Measurements from ENCODE around the gene BLOC1S3.

Gene BLOC1S3

DNA sequence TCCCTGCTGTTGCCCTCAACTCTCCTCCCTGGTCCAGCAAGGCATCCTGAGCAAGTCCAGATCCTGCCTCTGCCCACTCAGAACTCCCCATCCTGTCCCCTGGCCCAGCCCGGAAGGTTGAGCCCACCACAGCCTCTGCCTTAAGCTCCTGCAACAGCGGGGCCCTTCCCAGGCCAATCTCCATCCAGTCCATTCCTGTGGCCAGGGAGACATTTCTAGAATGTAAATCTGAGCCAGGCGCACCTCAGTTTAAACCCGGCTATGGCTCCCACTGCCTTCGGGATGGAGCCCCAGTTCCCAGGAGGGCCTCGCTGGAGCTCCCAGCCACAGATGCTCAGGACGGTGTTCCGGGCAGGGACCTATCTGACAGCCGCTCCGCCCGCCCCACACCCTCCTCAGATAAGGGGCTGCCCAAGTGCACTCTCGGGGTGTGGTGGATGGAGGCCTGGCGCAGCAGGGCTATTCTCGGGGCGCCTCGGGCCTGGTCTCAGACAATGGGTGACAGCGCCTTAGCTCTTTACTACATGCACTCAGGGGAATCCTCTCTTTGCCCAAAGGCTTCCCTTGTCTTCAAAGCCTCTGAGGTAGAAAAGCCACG lies 5.9 kb upstream of the BLOC1S3 start:
- H3K9me3 ChIP-seq (ENCODE audit: insufficient read depth, low read length, severe bottlenecking), result no peaks in the 10 kb centered on the region
- H3K9ac ChIP-seq (ENCODE audit: low read depth, low read length), result no peak overlapping the region
- no peaks in the 10 kb centered on the region for H3K27me3 ChIP-seq (ENCODE audit: insufficient read depth, low read length, poor library complexity)
- ATAC-seq (ENCODE audit: insufficient read depth, low read depth) (no peak), DNase-seq (no peak)
- TF ChIP-seq, protein P1, sequence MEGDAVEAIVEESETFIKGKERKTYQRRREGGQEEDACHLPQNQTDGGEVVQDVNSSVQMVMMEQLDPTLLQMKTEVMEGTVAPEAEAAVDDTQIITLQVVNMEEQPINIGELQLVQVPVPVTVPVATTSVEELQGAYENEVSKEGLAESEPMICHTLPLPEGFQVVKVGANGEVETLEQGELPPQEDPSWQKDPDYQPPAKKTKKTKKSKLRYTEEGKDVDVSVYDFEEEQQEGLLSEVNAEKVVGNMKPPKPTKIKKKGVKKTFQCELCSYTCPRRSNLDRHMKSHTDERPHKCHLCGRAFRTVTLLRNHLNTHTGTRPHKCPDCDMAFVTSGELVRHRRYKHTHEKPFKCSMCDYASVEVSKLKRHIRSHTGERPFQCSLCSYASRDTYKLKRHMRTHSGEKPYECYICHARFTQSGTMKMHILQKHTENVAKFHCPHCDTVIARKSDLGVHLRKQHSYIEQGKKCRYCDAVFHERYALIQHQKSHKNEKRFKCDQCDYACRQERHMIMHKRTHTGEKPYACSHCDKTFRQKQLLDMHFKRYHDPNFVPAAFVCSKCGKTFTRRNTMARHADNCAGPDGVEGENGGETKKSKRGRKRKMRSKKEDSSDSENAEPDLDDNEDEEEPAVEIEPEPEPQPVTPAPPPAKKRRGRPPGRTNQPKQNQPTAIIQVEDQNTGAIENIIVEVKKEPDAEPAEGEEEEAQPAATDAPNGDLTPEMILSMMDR (IDR thresholded peaks at IDR 0.05; ENCODE audit: borderline replicate concordance, extremely low read depth, low read length, poor library complexity, severe bottlenecking), result no peak
- TF ChIP-seq EZH2 (IDR thresholded peaks at IDR 0.05; ENCODE audit: borderline replicate concordance, low read depth, low read length, severe bottlenecking), result no peak
- H2AFZ ChIP-seq (ENCODE audit: low read depth, low read length), result no peak overlapping the region
- peaks cover 15% of the 10 kb centered on the region for H4K20me1 ChIP-seq (ENCODE audit: insufficient read depth, low read length)
- H3K36me3 ChIP-seq (ENCODE audit: insufficient read depth, low read length), result no peaks in the 10 kb centered on the region
- H3K27ac ChIP-seq (ENCODE audit: low read length), result no peak overlapping the region
- H3K4me3 ChIP-seq (ENCODE audit: low read depth in 1 of 2, low read length in 2 of 2), result no peak overlapping the region
- no peak overlapping the region for H3K4me2 ChIP-seq (ENCODE audit: insufficient read depth, low read length)
- peaks cover 10% of the 10 kb centered on the region for H3K79me2 ChIP-seq (ENCODE audit: insufficient read depth, low read length)
- H3K4me1 ChIP-seq (ENCODE audit: insufficient read depth, low read length), result peaks cover 18% of the 10 kb centered on the region

DNA sequence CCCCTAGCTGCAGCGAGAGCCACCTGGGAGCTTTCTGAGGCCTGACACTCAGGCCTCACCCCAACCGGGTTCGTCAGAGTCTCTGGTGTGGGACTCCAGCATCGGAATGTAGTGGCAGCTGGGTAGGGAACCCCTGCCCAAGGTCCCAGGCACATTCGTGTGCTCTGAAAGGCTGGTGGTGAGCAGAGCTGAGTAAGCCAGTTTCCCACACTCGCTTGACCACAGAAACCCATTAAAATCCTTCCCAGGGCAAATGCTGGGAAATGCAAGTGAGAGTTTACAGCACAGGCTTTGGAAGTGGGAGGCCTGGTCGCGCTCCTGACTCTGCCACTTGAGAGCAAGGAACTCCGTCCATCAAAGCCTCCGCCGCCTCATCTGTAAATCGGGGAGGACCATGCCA lies 4.8 kb upstream of the BLOC1S3 start:
- Histone ChIP-seq H3K9ac (ENCODE audit: low read depth, low read length) (no peak overlapping the region), H3K27me3 (ENCODE audit: insufficient read depth, low read length, poor library complexity) (no peaks in the 10 kb centered on the region), H3K9me3 (ENCODE audit: insufficient read depth, low read length, severe bottlenecking) (no peaks in the 10 kb centered on the region), H3K4me2 (ENCODE audit: insufficient read depth, low read length) (no peak overlapping the region), H4K20me1 (ENCODE audit: insufficient read depth, low read length) (peaks cover 15% of the 10 kb centered on the region), H3K4me3 (ENCODE audit: low read depth in 1 of 2, low read length in 2 of 2) (no peak overlapping the region), H3K79me2 (ENCODE audit: insufficient read depth, low read length) (peaks cover 14% of the 10 kb centered on the region), H3K27ac (ENCODE audit: low read length) (no peak overlapping the region), H3K36me3 (ENCODE audit: insufficient read depth, low read length) (no peaks in the 10 kb centered on the region), H3K4me1 (ENCODE audit: insufficient read depth, low read length) (peaks cover 18% of the 10 kb centered on the region), H2AFZ (ENCODE audit: low read depth, low read length) (no peak overlapping the region)
- DNase-seq (no peak), ATAC-seq (ENCODE audit: insufficient read depth, low read depth) (no peak)
- TF ChIP-seq, protein P1 (IDR thresholded peaks at IDR 0.05; ENCODE audit: borderline replicate concordance, extremely low read depth, low read length, poor library complexity, severe bottlenecking), result no peak
- no peak for TF ChIP-seq EZH2 (IDR thresholded peaks at IDR 0.05; ENCODE audit: borderline replicate concordance, low read depth, low read length, severe bottlenecking)

DNA sequence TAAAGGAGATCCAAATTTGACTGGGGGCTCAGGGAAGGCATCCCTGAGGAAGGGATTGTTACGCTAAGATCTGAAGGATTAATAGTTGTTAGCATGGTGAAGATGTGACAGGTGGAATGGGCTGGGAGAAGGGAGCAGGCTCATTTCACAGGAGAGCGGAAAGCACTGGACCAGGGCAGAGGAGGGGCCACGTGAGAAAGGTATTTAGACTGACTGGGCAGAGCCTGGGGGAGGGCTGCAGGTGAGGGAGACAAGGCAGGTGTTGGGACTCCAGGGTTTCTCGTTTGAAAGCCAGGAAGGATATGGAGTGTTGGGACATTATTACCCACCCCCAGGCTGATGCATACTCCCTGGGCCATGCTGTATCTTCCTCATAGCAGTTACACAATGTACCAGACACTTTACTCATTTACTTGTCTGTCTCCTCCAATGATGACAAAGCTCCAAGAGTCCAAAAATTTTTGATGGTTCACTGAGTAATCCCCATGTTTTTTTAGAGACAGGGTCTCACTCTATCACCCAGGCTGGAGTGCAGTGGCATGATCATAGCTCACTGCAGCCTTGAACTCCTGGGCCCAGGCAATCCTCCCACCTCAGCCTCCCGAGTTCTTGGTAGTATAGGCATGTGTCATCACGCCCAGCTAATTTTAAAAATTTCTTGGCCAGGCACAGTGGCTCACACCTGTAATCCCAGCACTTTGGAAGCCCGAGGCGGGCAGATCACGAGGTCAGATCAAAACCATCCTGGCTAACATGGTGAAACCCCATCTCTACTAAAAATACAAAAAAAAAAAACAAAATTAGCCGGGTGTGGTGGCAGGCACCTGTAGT lies 2.9 kb upstream of the BLOC1S3 start:
- Histone ChIP-seq H3K4me2 (ENCODE audit: insufficient read depth, low read length) (no peak overlapping the region), H2AFZ (ENCODE audit: low read depth, low read length) (no peak overlapping the region), H4K20me1 (ENCODE audit: insufficient read depth, low read length) (0 out of 2 replicates have a peak, but pooled peaks cover under 1% of the 10 kb centered on the region), H3K79me2 (ENCODE audit: insufficient read depth, low read length) (peaks cover 31% of the 10 kb centered on the region), H3K9ac (ENCODE audit: low read depth, low read length) (no peak overlapping the region), H3K9me3 (ENCODE audit: insufficient read depth, low read length, severe bottlenecking) (no peaks in the 10 kb centered on the region), H3K36me3 (ENCODE audit: insufficient read depth, low read length) (peaks cover 5% of the 10 kb centered on the region; the same call in 1 of the 2 replicates), H3K4me3 (ENCODE audit: low read depth in 1 of 2, low read length in 2 of 2) (no peak overlapping the region), H3K27me3 (ENCODE audit: insufficient read depth, low read length, poor library complexity) (no peaks in the 10 kb centered on the region), H3K27ac (ENCODE audit: low read length) (no peak overlapping the region), H3K4me1 (ENCODE audit: insufficient read depth, low read length) (peaks cover 35% of the 10 kb centered on the region)
- DNase-seq (no peak), ATAC-seq (ENCODE audit: insufficient read depth, low read depth) (no peak)
- TF ChIP-seq, protein P1 (IDR thresholded peaks at IDR 0.05; ENCODE audit: borderline replicate concordance, extremely low read depth, low read length, poor library complexity, severe bottlenecking), result no peak
- TF ChIP-seq EZH2 (IDR thresholded peaks at IDR 0.05; ENCODE audit: borderline replicate concordance, low read depth, low read length, severe bottlenecking), result no peak

All from DND-41 (cell line).